H1 (cell line): Measurements from ENCODE around the gene SEZ6L. TPM values are rescaled to one million over a fixed set of nuclear protein-coding genes. Genes with fewer than 3 reads are reported as not detected.

Experiments used
- CHD1 ChIP-seq: IDR thresholded peaks from 2 replicates; pipeline ENCODE4 v1.6.1; 2012; ENCODE audit warnings: low read depth, low read length, improper control_type of control experiment
- CREB1 ChIP-seq: IDR thresholded peaks from 2 replicates; pipeline ENCODE4 v1.6.1; 2012; ENCODE audit warnings: inconsistent platforms
- GTF2F1 ChIP-seq: IDR thresholded peaks from 2 replicates; pipeline ENCODE4 v1.6.1; 2012; ENCODE audit warnings: low read depth, low read length, improper control_type of control experiment, borderline replicate concordance
- KDM1A ChIP-seq: fragments of 200-600, 300-600 bp; sonication (generic); IDR thresholded peaks from 2 replicates; pipeline ENCODE4 v1.7.1; 2016; ENCODE audit warnings: mild to moderate bottlenecking, low read length, borderline replicate concordance
- PHF8 ChIP-seq: fragments of 200-600 bp; sonication (generic); conservative IDR thresholded peaks from 2 replicates; pipeline ENCODE4 v1.7.1; 2012; ENCODE audit warnings: low read depth, mild to moderate bottlenecking, inconsistent platforms, low read length, moderate library complexity
- TAF7 ChIP-seq: optimal IDR thresholded peaks from 2 replicates; pipeline ENCODE3; 2011; ENCODE audit warnings: low read depth, mild to moderate bottlenecking, inconsistent platforms, low read length, moderate library complexity, borderline replicate concordance
- polyA plus RNA-seq, 7 experiments: library from polyadenylated mRNA; depleted of rRNA in 3 of 7; stranded (reverse) in 5 of 7; unstranded in 2 of 7; fragments of >200 nt in 5 of 7; fragments of 200-250 nt in 2 of 7; gene quantifications; 1 replicate in 5 of 7; 2 replicates in 1 of 7; 4 replicates in 1 of 7; pipeline versions ENCODE4 v1.2.1 to v1.2.3, GENCODE V29; 2011 to 2013; ENCODE audit warnings: missing spikeins in 2 of 7, mixed read lengths in 2 of 7
- total RNA-seq: library from RNA; stranded (reverse); fragmentation: NEBNext Ultra II Directional; extraction: Animal tissue kit (Norgen Biotek cat#: 25700); gene quantifications from 2 replicates; pipeline ENCODE4 v1.2.1, GENCODE V29; 2021

Gene SEZ6L
- total and polyA plus RNA-seq, 2 of the 8 experiments (the other 6 are each of a cell fraction or from before 2014, with no cell fraction given): 0.06 to 0.33 TPM

- TF ChIP-seq CHD1: no peak
- TF ChIP-seq CREB1: no peak
- TF ChIP-seq GTF2F1: no peak
- TF ChIP-seq KDM1A: no peak
- no peak for TF ChIP-seq PHF8
- TF ChIP-seq TAF7: no peak
These were observed 245.1 kb downstream of the SEZ6L start (continued) for GRCh38 chr22:26414347-26414746.
